GM12864 (cell line): ENCODE measurements around the gene BLOC1S3.
"Not testable (repeated sequence)": the region's sequence is repeated elsewhere in the genome, so short reads cannot be mapped to it uniquely, and the experiment has no call there.

ENCODE experiments used
- DNase-seq: peaks from one replicate; pipeline ENCODE4 v3.0.0-alpha.2; 2011; ENCODE audit warnings: low read depth
- H3K4me3 ChIP-seq: 2 replicates; pipeline ENCODE4 v1.5.1; 2011; ENCODE audit warnings: mild to moderate bottlenecking, low read depth, low read length, control low read depth
- CTCF ChIP-seq: IDR thresholded peaks from 2 replicates; pipeline ENCODE4 v1.5.1; 2011; ENCODE audit warnings: low read depth, mild to moderate bottlenecking, moderate library complexity, low read length, control low read depth, inconsistent platforms; ENCODE audit errors: missing control alignments

BLOC1S3 gene

DNA sequence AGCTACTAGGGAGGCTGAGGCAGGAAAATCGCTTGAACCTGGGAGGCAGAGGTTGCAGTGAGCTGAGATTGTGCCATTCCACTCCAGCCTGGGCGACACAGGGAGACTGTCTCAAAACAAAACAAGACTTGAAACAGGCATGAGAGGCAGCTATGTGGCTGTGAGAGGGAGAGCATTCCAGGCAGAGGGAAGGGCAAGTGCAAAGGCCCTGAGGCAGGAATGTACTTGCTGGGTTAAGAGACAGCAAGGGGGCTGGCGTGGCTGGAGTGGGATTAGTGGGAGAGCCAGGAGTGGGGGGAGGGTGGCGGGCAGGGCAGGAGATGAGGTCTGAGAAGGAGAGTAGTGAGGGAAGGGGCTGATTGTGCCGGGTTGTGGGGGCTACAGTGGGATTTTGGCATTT lies 45.3 kb downstream of the BLOC1S3 start:
- no peak for TF ChIP-seq CTCF
- H3K4me3 ChIP-seq: no peak overlapping the region
- no peak for DNase-seq

GRCh38 chr19:45224645-45225044 lies 46.1 kb downstream of the BLOC1S3 start:
- no peak for DNase-seq
- no peak for TF ChIP-seq CTCF
- H3K4me3 ChIP-seq: no peak overlapping the region

GRCh38 chr19:45229056-45229455 lies 50.5 kb downstream of the BLOC1S3 start:
- not testable (repeated sequence) for DNase-seq, H3K4me3 ChIP-seq
